HCT116 (cell line): ENCODE measurements around the gene ZHX3. TPM values are rescaled to one million over a fixed set of nuclear protein-coding genes. Genes with fewer than 3 reads are reported as not detected.

ENCODE experiments used
- ATAC-seq: fragments of 200-7000 bp; cut with Tn5 transposase; 2 replicates; pipeline ENCODE4 v1.9.1; 2020; ENCODE audit warnings: mild to moderate bottlenecking, moderate library complexity
- BruUV-seq: library from RNA; stranded (reverse); fragments of 400-500 nt; replicated peaks from 2 replicates; lab custom pipeline; 2021; lab: Mats Ljungman, UMichigan
- CTCF ChIA-PET: fragments of 300-600 bp; sonication (Branson Sonifier 250); formaldehyde crosslinking; loops from one replicate; lab custom pipeline; 2021; ENCODE audit warnings: antibody characterized with exemption; lab: Charles Lee
- POLR2A ChIA-PET: fragments of 300-600, 350-600 bp; sonication (Branson Sonifier 250); formaldehyde crosslinking; loops from one replicate; lab custom pipeline; 2021; ENCODE audit warnings: antibody characterized with exemption; lab: Charles Lee
- RAD21 ChIA-PET, 2 experiments: fragments of 300-600 bp; sonication (Branson Sonifier 250); formaldehyde crosslinking; loops; one replicate each; lab custom pipeline; 2023; ENCODE audit warnings: low total read pairs in 2 of 2; ENCODE audit not compliant: uncharacterized antibody in 2 of 2, unreplicated experiment in 2 of 2, low non-redundant PET in 1 of 2; lab: Charles Lee
- DNase-seq: peaks from one replicate; pipeline ENCODE4 v3.0.0-alpha.2; 2010; ENCODE audit warnings: low read depth, low spot score
- H2AFZ ChIP-seq: fragments of 200-600 bp; shearing (Covaris generic), sonication (generic); 2 replicates; pipeline ENCODE4 v1.6.1; 2017; ENCODE audit warnings: low read depth, mixed run types, mixed read lengths, antibody characterized with exemption, low read length; ENCODE audit not compliant: poor library complexity, severe bottlenecking
- H3K27ac ChIP-seq: 2 replicates; pipeline ENCODE4 v1.5.1; 2012; ENCODE audit warnings: low read depth, low read length
- H3K27me3 ChIP-seq: fragments of 200-600 bp; sonication (generic); 2 replicates; pipeline ENCODE4 v1.6.1; 2016; ENCODE audit warnings: mixed run types, low read length, mixed read lengths; ENCODE audit not compliant: insufficient read depth
- H3K36me3 ChIP-seq, 2 experiments: fragments of 200-500 bp in 1 of 2; fragments of 200-600 bp in 1 of 2; sonication (Bioruptor generic) in 1 of 2; sonication (generic) in 1 of 2; 2 replicates each; pipeline versions ENCODE4 v1.5.1 to v1.6.1; 2014 to 2016; ENCODE audit warnings: low read length in 2 of 2, inconsistent platforms in 1 of 2, mixed read lengths in 1 of 2, mixed run types in 1 of 2; ENCODE audit not compliant: insufficient read depth in 2 of 2, control insufficient read depth in 1 of 2
- H3K4me1 ChIP-seq, 2 experiments: fragments of 200-600 bp in 1 of 2; sonication (generic) in 1 of 2; 2 replicates each; pipeline versions ENCODE4 v1.5.1 to v1.6.1; 2012 to 2017; ENCODE audit warnings: low read length in 2 of 2, inconsistent platforms in 1 of 2, mild to moderate bottlenecking in 1 of 2, mixed read lengths in 1 of 2, mixed run types in 1 of 2, moderate library complexity in 1 of 2; ENCODE audit not compliant: insufficient read depth in 2 of 2, control insufficient read depth in 1 of 2
- H3K4me2 ChIP-seq: fragments of 200-600 bp; sonication (generic); 2 replicates; pipeline ENCODE4 v1.6.1; 2017; ENCODE audit warnings: mixed run types, low read length, mixed read lengths
- H3K4me3 ChIP-seq, 2 experiments: fragments of 200-600 bp in 1 of 2; sonication (generic) in 1 of 2; replicated peaks in 1 of 2; 2 replicates each; pipeline ENCODE4 v1.5.1; 2011 to 2016; ENCODE audit warnings: low read length in 2 of 2, control low read depth in 1 of 2, low read depth in 1 of 2, mild to moderate bottlenecking in 1 of 2, mixed read lengths in 1 of 2, mixed run types in 1 of 2
- H3K79me2 ChIP-seq: fragments of 200-600 bp; sonication (generic); 2 replicates; pipeline ENCODE4 v1.6.1; 2017; ENCODE audit warnings: mild to moderate bottlenecking, mixed run types, low read length, moderate library complexity, mixed read lengths; ENCODE audit not compliant: insufficient read depth
- H3K9ac ChIP-seq: fragments of 200-600 bp; sonication (generic); 2 replicates; pipeline ENCODE4 v1.6.1; 2016; ENCODE audit warnings: low read length, mixed read lengths
- H3K9me2 ChIP-seq: fragments of 200-600 bp; sonication (generic), shearing (Covaris generic); 2 replicates; pipeline ENCODE4 v1.6.1; 2017; ENCODE audit warnings: mixed run types, mild to moderate bottlenecking, moderate library complexity; ENCODE audit not compliant: insufficient read depth
- H3K9me3 ChIP-seq, 2 experiments: fragments of 200-500 bp in 1 of 2; fragments of 200-600 bp in 1 of 2; sonication (Bioruptor generic) in 1 of 2; sonication (generic) in 1 of 2; 2 replicates each; pipeline ENCODE4 v1.6.1; 2014 to 2017; ENCODE audit warnings: low read length in 2 of 2, mixed read lengths in 2 of 2, inconsistent platforms in 1 of 2, low read depth in 1 of 2, mild to moderate bottlenecking in 1 of 2, mixed run types in 1 of 2, moderate library complexity in 1 of 2; ENCODE audit not compliant: control insufficient read depth in 1 of 2, insufficient read depth in 1 of 2
- H4K20me1 ChIP-seq: fragments of 200-600 bp; sonication (generic), shearing (Covaris generic); 2 replicates; pipeline ENCODE4 v1.6.1; 2017; ENCODE audit warnings: mixed run types, mild to moderate bottlenecking, moderate library complexity; ENCODE audit not compliant: insufficient read depth
- CBX3 ChIP-seq: IDR thresholded peaks from 2 replicates; pipeline ENCODE4 v1.6.1; 2012; ENCODE audit warnings: low read depth
- CEBPB ChIP-seq: IDR thresholded peaks from 2 replicates; pipeline ENCODE4 v1.6.1; 2012; ENCODE audit warnings: low read depth
- EGR1 ChIP-seq: IDR thresholded peaks from 2 replicates; pipeline ENCODE4 v1.6.1; 2012; ENCODE audit warnings: low read depth
- ELF1 ChIP-seq: IDR thresholded peaks from 2 replicates; pipeline ENCODE4 v1.6.1; 2012; ENCODE audit warnings: low read depth, borderline replicate concordance
- EZH2 ChIP-seq: fragments of 200-600 bp; sonication (generic); IDR thresholded peaks from 2 replicates; pipeline ENCODE4 v1.6.1; 2017; ENCODE audit warnings: antibody characterized with exemption, mixed run types
- EZH2phosphoT487 ChIP-seq: fragments of 200-600 bp; IDR thresholded peaks from 2 replicates; pipeline ENCODE4 v1.6.1; 2018; ENCODE audit warnings: antibody characterized with exemption, borderline replicate concordance
- FOSL1 ChIP-seq: IDR thresholded peaks from 2 replicates; pipeline ENCODE4 v1.6.1; 2012; ENCODE audit warnings: low read depth
- JUND ChIP-seq: IDR thresholded peaks from 2 replicates; pipeline ENCODE4 v1.6.1; 2012
- POLR2AphosphoS5 ChIP-seq: IDR thresholded peaks from 2 replicates; pipeline ENCODE4 v1.6.1; 2011; ENCODE audit warnings: mild to moderate bottlenecking, low read depth, low read length, moderate library complexity
- RAD21 ChIP-seq: IDR thresholded peaks from 2 replicates; pipeline ENCODE4 v1.6.1; 2012; ENCODE audit warnings: low read depth, mild to moderate bottlenecking
- SIN3A ChIP-seq: IDR thresholded peaks from 2 replicates; pipeline ENCODE4 v1.6.1; 2012; ENCODE audit warnings: low read depth
- TCF7L2 ChIP-seq: IDR thresholded peaks from 2 replicates; pipeline ENCODE4 v1.7.0; 2011; ENCODE audit warnings: borderline replicate concordance, inconsistent platforms; ENCODE audit not compliant: insufficient read depth, insufficient read length; ENCODE audit errors: extremely low read depth
- YY1 ChIP-seq: IDR thresholded peaks from 2 replicates; pipeline ENCODE4 v1.6.1; 2011; ENCODE audit warnings: low read length, low read depth, moderate library complexity, mild to moderate bottlenecking; ENCODE audit not compliant: insufficient replicate concordance; ENCODE audit errors: extremely low read depth
- ZFX ChIP-seq: fragments of 450-650 bp; IDR thresholded peaks from 2 replicates; pipeline ENCODE4 v1.6.1; 2017
- ZNF274 ChIP-seq: fragments of 200-500 bp; sonication (Bioruptor generic); IDR thresholded peaks from 2 replicates; pipeline ENCODE4 v1.6.1; 2014; ENCODE audit warnings: mild to moderate bottlenecking, low read depth, low read length, inconsistent platforms
- intact Hi-C: fragments of 100-400 bp; cut with micrococcal nuclease; formaldehyde crosslinking; loops from 2 replicates; pipeline ENCODE4 v1.10.0; 2022
- total RNA-seq: library from RNA; stranded (reverse); gene quantifications from one replicate; pipeline ENCODE4 v1.2.1, GENCODE V29; 2021; ENCODE audit not compliant: unreplicated experiment
- TF ChIP-seq, protein P1 (sequence below): IDR thresholded peaks from 2 replicates; pipeline ENCODE4 v1.6.1; 2012
- TF ChIP-seq, protein P2 (sequence below): IDR thresholded peaks from 2 replicates; pipeline ENCODE4 v1.6.1; 2012
- TF ChIP-seq, protein P3 (sequence below): IDR thresholded peaks from 2 replicates; pipeline ENCODE4 v1.6.1; 2011; ENCODE audit warnings: mild to moderate bottlenecking, low read length, moderate library complexity; ENCODE audit not compliant: insufficient replicate concordance; ENCODE audit errors: extremely low read depth

The ZHX3 gene
- total RNA-seq, 1 experiment from 2014 or later, result 13.3 TPM

DNA sequence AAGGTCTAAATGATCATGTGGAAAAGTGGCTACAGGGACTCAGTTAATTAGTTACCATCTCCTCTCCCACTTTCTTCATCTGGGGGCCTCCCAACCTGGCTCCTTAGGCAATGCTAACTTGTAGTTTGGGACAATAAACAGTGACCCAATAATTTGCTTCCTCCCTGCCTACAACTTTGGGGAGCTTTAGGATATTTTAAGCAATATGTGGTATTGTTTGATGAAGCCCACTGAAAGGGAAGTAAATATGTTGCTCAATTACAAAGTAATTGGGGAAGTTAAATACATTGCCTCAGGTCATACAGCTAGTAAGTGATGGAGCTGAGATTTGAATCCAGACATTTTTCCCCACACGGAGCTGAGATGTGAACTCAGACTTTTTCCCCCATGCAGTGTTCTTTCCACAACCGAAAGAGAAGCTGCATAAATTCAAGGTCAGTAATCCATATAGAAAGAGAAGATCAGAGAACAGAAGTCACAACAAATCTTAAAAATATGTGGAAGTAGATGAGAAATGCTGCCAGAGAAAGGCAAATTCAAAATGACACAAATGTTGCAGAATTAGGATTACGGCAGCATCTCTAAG is 26.6 kb downstream of the ZHX3 start:
- RAD21 ChIA-PET, result no interaction called here
- ATAC-seq, result no peak
- Histone ChIP-seq H3K9ac (no peak overlapping the region), H3K4me2 (no peak overlapping the region), H3K27ac (no peak overlapping the region), H2AFZ (no peak overlapping the region), H3K9me2 (no peaks in the 10 kb centered on the region), H3K79me2 (no peaks in the 10 kb centered on the region), H4K20me1 (no peaks in the 10 kb centered on the region), H3K4me3 (no peak overlapping the region), H3K36me3 (no peaks in the 10 kb centered on the region), H3K9me3 (0 out of 4 replicates have a peak, but pooled peaks cover 0 to 7% of the 10 kb centered on the region in 2 experiments), H3K27me3 (no peaks in the 10 kb centered on the region), H3K4me1 (no peaks in the 10 kb centered on the region)
- no peak for TF ChIP-seq EZH2phosphoT487
- no peak for TF ChIP-seq ELF1
- TF ChIP-seq TCF7L2, result no peak
- TF ChIP-seq RAD21, result no peak
- TF ChIP-seq SIN3A, result no peak
- TF ChIP-seq EZH2, result no peak
- TF ChIP-seq, protein P1, sequence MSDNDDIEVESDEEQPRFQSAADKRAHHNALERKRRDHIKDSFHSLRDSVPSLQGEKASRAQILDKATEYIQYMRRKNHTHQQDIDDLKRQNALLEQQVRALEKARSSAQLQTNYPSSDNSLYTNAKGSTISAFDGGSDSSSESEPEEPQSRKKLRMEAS, result no peak
- no peak for TF ChIP-seq JUND
- TF ChIP-seq EGR1, result no peak
- no peak for TF ChIP-seq YY1
- TF ChIP-seq CEBPB, result no peak
- no peak for TF ChIP-seq ZNF274
- TF ChIP-seq, protein P2, sequence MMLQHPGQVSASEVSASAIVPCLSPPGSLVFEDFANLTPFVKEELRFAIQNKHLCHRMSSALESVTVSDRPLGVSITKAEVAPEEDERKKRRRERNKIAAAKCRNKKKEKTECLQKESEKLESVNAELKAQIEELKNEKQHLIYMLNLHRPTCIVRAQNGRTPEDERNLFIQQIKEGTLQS, result no peak
- no peak for TF ChIP-seq POLR2AphosphoS5
- TF ChIP-seq ZFX, result no peak
- TF ChIP-seq, protein P3, sequence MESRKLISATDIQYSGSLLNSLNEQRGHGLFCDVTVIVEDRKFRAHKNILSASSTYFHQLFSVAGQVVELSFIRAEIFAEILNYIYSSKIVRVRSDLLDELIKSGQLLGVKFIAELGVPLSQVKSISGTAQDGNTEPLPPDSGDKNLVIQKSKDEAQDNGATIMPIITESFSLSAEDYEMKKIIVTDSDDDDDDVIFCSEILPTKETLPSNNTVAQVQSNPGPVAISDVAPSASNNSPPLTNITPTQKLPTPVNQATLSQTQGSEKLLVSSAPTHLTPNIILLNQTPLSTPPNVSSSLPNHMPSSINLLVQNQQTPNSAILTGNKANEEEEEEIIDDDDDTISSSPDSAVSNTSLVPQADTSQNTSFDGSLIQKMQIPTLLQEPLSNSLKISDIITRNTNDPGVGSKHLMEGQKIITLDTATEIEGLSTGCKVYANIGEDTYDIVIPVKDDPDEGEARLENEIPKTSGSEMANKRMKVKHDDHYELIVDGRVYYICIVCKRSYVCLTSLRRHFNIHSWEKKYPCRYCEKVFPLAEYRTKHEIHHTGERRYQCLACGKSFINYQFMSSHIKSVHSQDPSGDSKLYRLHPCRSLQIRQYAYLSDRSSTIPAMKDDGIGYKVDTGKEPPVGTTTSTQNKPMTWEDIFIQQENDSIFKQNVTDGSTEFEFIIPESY, result no peak
- TF ChIP-seq CBX3, result no peak
- no peak for TF ChIP-seq FOSL1
- POLR2A ChIA-PET, result no interaction called here
- no TSS peak for BruUV-seq
- intact Hi-C loops, result no loop called here
- DNase-seq, result no peak
- CTCF ChIA-PET, result no interaction called here
